ENCODE results near the gene MBTPS2.

- TF ChIP-seq, protein P1, sequence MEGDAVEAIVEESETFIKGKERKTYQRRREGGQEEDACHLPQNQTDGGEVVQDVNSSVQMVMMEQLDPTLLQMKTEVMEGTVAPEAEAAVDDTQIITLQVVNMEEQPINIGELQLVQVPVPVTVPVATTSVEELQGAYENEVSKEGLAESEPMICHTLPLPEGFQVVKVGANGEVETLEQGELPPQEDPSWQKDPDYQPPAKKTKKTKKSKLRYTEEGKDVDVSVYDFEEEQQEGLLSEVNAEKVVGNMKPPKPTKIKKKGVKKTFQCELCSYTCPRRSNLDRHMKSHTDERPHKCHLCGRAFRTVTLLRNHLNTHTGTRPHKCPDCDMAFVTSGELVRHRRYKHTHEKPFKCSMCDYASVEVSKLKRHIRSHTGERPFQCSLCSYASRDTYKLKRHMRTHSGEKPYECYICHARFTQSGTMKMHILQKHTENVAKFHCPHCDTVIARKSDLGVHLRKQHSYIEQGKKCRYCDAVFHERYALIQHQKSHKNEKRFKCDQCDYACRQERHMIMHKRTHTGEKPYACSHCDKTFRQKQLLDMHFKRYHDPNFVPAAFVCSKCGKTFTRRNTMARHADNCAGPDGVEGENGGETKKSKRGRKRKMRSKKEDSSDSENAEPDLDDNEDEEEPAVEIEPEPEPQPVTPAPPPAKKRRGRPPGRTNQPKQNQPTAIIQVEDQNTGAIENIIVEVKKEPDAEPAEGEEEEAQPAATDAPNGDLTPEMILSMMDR (IDR thresholded peaks at IDR 0.05), result no peak
- TF ChIP-seq POLR2A (IDR thresholded peaks at IDR 0.05), result no peak
- TF ChIP-seq EP300 (IDR thresholded peaks at IDR 0.05), result no peak
These were observed 72.1 kb downstream of the MBTPS2 start for GRCh38 chrX:21911481-21911880.

Data from stomach (tissue), 4 donors.